ENCODE data around the gene SEMA6A.

The SEMA6A gene

GRCh38 chr5:116507051-116507537 is 67.5 kb downstream of the SEMA6A start:
- H3K9me3 Mint-ChIP-seq (ENCODE audit: low read depth), result no peaks in the 10 kb centered on the region
- H3K4me1 Mint-ChIP-seq (ENCODE audit: low read depth), result no peaks in the 10 kb centered on the region
- H3K27me3 Mint-ChIP-seq, result no peaks in the 10 kb centered on the region
- peaks cover 2% of the 10 kb centered on the region for H3K36me3 Mint-ChIP-seq
- no peak overlapping the region for H3K27ac Mint-ChIP-seq
- no peak overlapping the region for H3K4me3 Mint-ChIP-seq

- no peaks in the 10 kb centered on the region for H3K27me3 Mint-ChIP-seq
- H3K9me3 Mint-ChIP-seq (ENCODE audit: low read depth), result no peaks in the 10 kb centered on the region
- H3K4me3 Mint-ChIP-seq, result no peak overlapping the region
- H3K36me3 Mint-ChIP-seq, result peaks cover 2% of the 10 kb centered on the region
- no peak overlapping the region for H3K27ac Mint-ChIP-seq
- H3K4me1 Mint-ChIP-seq (ENCODE audit: low read depth), result no peaks in the 10 kb centered on the region
These were observed 68.1 kb downstream of the SEMA6A start for GRCh38 chr5:116506488-116506887.

- Mint-ChIP-seq H3K9me3 (ENCODE audit: low read depth) (no peaks in the 10 kb centered on the region), H3K27me3 (no peaks in the 10 kb centered on the region), H3K4me3 (no peak overlapping the region), H3K4me1 (ENCODE audit: low read depth) (no peaks in the 10 kb centered on the region), H3K36me3 (peaks cover 6% of the 10 kb centered on the region), H3K27ac (no peak overlapping the region)
These were observed 69.9 kb downstream of the SEMA6A start for GRCh38 chr5:116504593-116505166.

GRCh38 chr5:116502616-116503015 is 72.0 kb downstream of the SEMA6A start:
- Mint-ChIP-seq H3K36me3 (peaks cover 10% of the 10 kb centered on the region), H3K9me3 (ENCODE audit: low read depth) (no peaks in the 10 kb centered on the region), H3K27ac (no peak overlapping the region), H3K4me1 (ENCODE audit: low read depth) (no peaks in the 10 kb centered on the region), H3K4me3 (no peak overlapping the region), H3K27me3 (no peaks in the 10 kb centered on the region)

- Mint-ChIP-seq H3K4me1 (ENCODE audit: low read depth) (no peaks in the 10 kb centered on the region), H3K36me3 (peaks cover 10% of the 10 kb centered on the region), H3K4me3 (no peak overlapping the region), H3K27ac (no peak overlapping the region), H3K27me3 (no peaks in the 10 kb centered on the region), H3K9me3 (ENCODE audit: low read depth) (no peaks in the 10 kb centered on the region)
These were observed 72.5 kb downstream of the SEMA6A start for GRCh38 chr5:116502138-116502537.

- no peak overlapping the region for H3K4me3 Mint-ChIP-seq
- H3K27ac Mint-ChIP-seq, result no peak overlapping the region
- H3K27me3 Mint-ChIP-seq, result no peaks in the 10 kb centered on the region
- no peaks in the 10 kb centered on the region for H3K9me3 Mint-ChIP-seq (ENCODE audit: low read depth)
- H3K4me1 Mint-ChIP-seq (ENCODE audit: low read depth), result no peaks in the 10 kb centered on the region
- H3K36me3 Mint-ChIP-seq, result peaks cover 11% of the 10 kb centered on the region
These were observed 76.0 kb downstream of the SEMA6A start for GRCh38 chr5:116498503-116499048.

- H3K4me1 Mint-ChIP-seq (ENCODE audit: low read depth), result no peaks in the 10 kb centered on the region
- H3K4me3 Mint-ChIP-seq, result no peak overlapping the region
- no peaks in the 10 kb centered on the region for H3K27me3 Mint-ChIP-seq
- H3K36me3 Mint-ChIP-seq, result peaks cover 11% of the 10 kb centered on the region
- H3K27ac Mint-ChIP-seq, result no peak overlapping the region
- no peaks in the 10 kb centered on the region for H3K9me3 Mint-ChIP-seq (ENCODE audit: low read depth)
These were observed 77.0 kb downstream of the SEMA6A start for GRCh38 chr5:116497631-116498030.

GRCh38 chr5:116495786-116496357 is 78.8 kb downstream of the SEMA6A start:
- Mint-ChIP-seq H3K9me3 (ENCODE audit: low read depth) (no peaks in the 10 kb centered on the region), H3K4me3 (no peak overlapping the region), H3K27ac (no peak overlapping the region), H3K4me1 (ENCODE audit: low read depth) (peaks cover 15% of the 10 kb centered on the region), H3K36me3 (peaks cover 8% of the 10 kb centered on the region), H3K27me3 (no peaks in the 10 kb centered on the region)

GRCh38 chr5:116494784-116495450 is 79.7 kb downstream of the SEMA6A start:
- no peaks in the 10 kb centered on the region for H3K27me3 Mint-ChIP-seq
- no peak overlapping the region for H3K27ac Mint-ChIP-seq
- no peaks in the 10 kb centered on the region for H3K9me3 Mint-ChIP-seq (ENCODE audit: low read depth)
- H3K4me1 Mint-ChIP-seq (ENCODE audit: low read depth), result peaks cover 16% of the 10 kb centered on the region
- peaks cover 8% of the 10 kb centered on the region for H3K36me3 Mint-ChIP-seq
- H3K4me3 Mint-ChIP-seq, result no peak overlapping the region

- no peaks in the 10 kb centered on the region for H3K27me3 Mint-ChIP-seq
- H3K9me3 Mint-ChIP-seq (ENCODE audit: low read depth), result no peaks in the 10 kb centered on the region
- H3K27ac Mint-ChIP-seq, result no peak overlapping the region
These were observed 81.8 kb downstream of the SEMA6A start for GRCh38 chr5:116492776-116493175.

GRCh38 chr5:116492016-116492623 is 82.5 kb downstream of the SEMA6A start:
- Mint-ChIP-seq H3K4me1 (ENCODE audit: low read depth) (peaks cover 16% of the 10 kb centered on the region), H3K9me3 (ENCODE audit: low read depth) (no peaks in the 10 kb centered on the region), H3K36me3 (peaks cover 2% of the 10 kb centered on the region), H3K4me3 (no peak overlapping the region), H3K27ac (no peak overlapping the region), H3K27me3 (no peaks in the 10 kb centered on the region)

More at GRCh38 chr5:116492776-116493175, 81.8 kb downstream of the SEMA6A start:
- Mint-ChIP-seq H3K4me3 (no peak overlapping the region), H3K36me3 (peaks cover 2% of the 10 kb centered on the region), H3K4me1 (ENCODE audit: low read depth) (peaks cover 16% of the 10 kb centered on the region)

- no peaks in the 10 kb centered on the region for H3K27me3 Mint-ChIP-seq
- H3K27ac Mint-ChIP-seq, result no peak overlapping the region
- no peak overlapping the region for H3K4me3 Mint-ChIP-seq
- peaks cover 16% of the 10 kb centered on the region for H3K4me1 Mint-ChIP-seq (ENCODE audit: low read depth)
- no peaks in the 10 kb centered on the region for H3K9me3 Mint-ChIP-seq (ENCODE audit: low read depth)
- H3K36me3 Mint-ChIP-seq, result no peaks in the 10 kb centered on the region
These were observed 86.1 kb downstream of the SEMA6A start for GRCh38 chr5:116488356-116489041.

- H3K27ac Mint-ChIP-seq, result no peak overlapping the region
- H3K27me3 Mint-ChIP-seq, result no peaks in the 10 kb centered on the region
- H3K4me1 Mint-ChIP-seq (ENCODE audit: low read depth), result peaks cover 13% of the 10 kb centered on the region
- H3K4me3 Mint-ChIP-seq, result no peak overlapping the region
- H3K36me3 Mint-ChIP-seq, result no peaks in the 10 kb centered on the region
- H3K9me3 Mint-ChIP-seq (ENCODE audit: low read depth), result no peaks in the 10 kb centered on the region
These were observed 87.6 kb downstream of the SEMA6A start for GRCh38 chr5:116487045-116487444.

- no peak overlapping the region for H3K4me3 Mint-ChIP-seq
- H3K27ac Mint-ChIP-seq, result no peak overlapping the region
- no peaks in the 10 kb centered on the region for H3K27me3 Mint-ChIP-seq
- no peaks in the 10 kb centered on the region for H3K9me3 Mint-ChIP-seq (ENCODE audit: low read depth)
- H3K36me3 Mint-ChIP-seq, result no peaks in the 10 kb centered on the region
- peaks cover 9% of the 10 kb centered on the region for H3K4me1 Mint-ChIP-seq (ENCODE audit: low read depth)
These were observed 88.0 kb downstream of the SEMA6A start for GRCh38 chr5:116486588-116486987.

Data from activated naive CD8-positive, alpha-beta T cell (primary cell).